CD1c-positive myeloid dendritic cell (primary cell): ENCODE measurements around the gene TPX2.
A peak's percentile ranks its signal among the peaks of the same experiment; 100 is the strongest.
"Not testable (repeated sequence)": the region's sequence is repeated elsewhere in the genome, so short reads cannot be mapped to it uniquely, and the experiment has no call there.

Source experiments
- DNase-seq: peaks from one replicate; pipeline ENCODE4 v3.0.0-alpha.2; 2016; ENCODE audit errors: extremely low spot score

TPX2 gene

DNA sequence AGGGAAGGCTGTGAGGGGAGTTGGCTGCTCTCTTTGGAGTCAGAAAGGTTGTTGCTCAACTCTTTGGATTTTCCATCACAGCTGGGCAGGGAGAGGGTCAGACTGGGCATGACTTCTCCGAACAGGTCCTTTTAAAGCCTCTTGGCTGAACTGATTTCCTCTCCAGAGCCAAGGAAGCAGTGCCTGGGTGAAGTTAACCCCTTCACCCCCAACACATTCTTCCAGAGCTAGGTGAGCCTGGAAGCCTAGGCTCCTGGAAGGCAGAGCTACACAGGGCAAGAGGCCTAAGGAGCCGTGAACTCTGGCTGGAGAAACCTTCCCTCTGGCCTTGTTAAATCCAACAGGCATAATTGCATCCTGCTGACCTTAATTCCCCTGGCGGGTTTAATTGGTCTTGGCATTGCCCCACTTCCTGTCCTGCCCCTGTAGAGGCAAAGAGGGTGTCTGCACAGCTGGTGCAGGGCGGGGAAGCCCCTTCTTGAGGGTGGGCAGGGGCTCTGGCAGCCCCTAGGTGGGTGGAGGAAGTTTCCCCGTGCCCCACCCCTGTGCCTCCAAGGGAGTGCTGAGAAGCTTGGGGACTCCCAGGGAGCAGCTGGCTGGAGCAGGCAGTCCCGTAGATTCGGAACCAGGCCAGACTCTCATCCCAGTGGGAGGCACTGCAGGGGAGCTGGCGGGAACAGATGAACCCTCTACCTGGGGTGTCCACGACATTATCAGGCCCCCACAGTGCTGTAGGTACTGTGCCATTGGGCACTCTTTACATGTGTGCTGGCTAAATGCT lies 76.5 kb downstream of the TPX2 start:
- DNase-seq = no peak

DNA sequence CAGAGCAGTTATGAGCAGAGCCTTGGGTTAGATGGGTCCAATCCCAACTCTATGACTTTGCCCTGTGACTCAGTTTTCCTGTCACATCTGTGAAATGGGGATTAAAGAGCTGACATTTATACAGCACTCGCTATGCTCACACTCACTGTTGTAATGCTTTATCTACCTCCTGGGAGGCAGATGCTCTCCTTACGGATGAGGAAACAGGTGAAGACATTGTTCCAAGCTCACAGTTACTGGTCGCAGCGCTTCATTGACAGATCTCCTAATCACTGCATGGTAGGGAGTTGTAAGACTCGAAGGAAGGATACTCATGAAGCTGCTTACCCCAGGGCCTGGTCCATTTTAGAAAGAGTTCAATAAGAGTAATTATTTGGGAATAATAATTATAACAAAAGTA lies 77.1 kb downstream of the TPX2 start:
- DNase-seq = no peak

DNA sequence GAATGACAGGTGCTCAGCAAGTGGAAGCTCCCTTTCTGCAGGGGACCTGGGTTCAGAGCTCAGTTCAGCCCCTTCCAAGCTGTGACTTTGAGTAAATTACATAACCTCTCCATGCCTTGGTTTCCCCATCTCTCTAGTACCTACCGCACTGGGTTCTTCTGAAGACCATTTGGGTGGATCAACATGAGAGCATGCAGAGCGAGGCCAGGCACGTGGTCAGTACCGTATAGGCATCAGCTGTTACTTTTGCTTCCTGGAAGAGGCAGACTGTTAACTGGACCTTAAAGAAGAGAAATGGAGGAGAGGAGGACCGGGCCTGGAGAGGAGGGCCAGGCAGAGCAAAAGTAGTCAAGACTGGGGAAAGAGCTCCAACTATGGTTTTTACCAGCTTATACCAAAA lies 78.4 kb downstream of the TPX2 start:
- no peak for DNase-seq

DNA sequence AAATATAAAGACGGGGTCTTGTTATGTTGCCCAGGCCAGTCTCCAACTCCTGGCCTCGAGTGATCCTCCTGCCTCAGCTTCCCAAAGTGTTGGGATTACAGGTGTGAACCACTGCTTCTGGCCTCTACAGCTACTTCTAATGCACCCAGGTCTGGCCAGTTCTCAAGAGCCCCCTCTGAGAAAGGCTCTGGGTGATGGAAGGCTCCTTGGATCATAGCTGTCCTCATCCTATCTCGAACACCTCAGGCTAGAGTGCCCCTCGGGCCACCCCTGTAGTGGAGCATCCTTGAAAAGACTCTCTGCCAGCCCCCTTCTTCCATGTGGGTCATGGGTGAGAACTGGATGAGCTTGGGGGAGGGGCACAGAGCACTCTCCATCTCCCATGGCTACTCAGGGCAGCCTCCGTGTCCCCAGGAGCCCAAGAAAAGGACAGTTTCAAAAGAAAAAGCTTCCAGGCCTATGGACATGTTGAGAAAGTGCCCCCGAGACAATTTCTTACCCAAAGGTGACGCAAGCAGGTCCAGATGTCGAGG lies 79.4 kb downstream of the TPX2 start:
- no peak for DNase-seq

DNA sequence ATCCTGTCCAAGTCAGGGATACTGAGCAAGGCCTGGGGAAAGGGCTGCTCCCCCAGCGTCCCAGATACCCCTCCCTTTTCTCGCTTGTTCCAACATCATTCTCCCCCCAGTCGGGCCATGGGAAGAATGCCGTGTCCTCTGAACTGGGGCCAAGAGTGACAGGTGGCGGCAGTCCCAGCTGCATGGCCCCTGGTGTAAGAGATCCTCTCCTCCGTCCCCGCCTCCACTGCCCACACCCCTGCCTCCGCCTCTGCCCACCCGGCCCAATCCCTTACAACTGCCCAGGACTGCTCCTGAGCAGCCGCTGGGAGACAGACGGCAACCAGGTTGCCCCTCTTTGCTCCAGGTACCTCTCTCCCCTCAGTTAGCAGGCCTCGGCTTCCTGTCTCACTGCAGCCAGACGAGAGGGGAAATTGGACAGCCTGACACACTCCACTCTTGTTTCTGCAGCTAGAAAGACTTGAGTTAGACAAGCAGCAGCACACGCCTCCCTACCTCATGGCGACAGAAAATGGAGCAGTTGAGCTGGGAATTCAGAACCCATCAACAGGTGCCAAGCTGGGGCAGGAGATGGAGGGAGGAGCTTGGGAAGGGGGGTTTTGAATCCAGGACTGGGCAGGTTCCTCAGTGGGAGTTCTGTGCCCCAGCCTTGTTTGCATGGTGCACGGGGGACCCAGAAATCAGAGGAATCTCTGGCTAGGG lies 80.1 kb downstream of the TPX2 start, which contains the start of gene MYLK2:
TSS of gene MYLK2 (plus strand) at position 274 of the 702 bp plus-strand sequence. CDS start at position 499, 225 bp downstream.
- DNase-seq = no peak

DNA sequence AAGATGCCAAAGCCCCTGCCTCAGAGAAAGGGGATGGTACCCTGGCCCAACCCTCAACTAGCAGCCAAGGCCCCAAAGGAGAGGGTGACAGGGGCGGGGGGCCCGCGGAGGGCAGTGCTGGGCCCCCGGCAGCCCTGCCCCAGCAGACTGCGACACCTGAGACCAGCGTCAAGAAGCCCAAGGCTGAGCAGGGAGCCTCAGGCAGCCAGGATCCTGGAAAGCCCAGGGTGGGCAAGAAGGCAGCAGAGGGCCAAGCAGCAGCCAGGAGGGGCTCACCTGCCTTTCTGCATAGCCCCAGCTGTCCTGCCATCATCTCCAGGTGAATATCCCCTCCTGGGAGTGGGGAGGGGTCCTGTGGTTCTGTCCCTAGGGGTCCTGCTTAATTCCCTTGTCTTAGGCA lies 81.1 kb downstream of the TPX2 start:
- no peak for DNase-seq

DNA sequence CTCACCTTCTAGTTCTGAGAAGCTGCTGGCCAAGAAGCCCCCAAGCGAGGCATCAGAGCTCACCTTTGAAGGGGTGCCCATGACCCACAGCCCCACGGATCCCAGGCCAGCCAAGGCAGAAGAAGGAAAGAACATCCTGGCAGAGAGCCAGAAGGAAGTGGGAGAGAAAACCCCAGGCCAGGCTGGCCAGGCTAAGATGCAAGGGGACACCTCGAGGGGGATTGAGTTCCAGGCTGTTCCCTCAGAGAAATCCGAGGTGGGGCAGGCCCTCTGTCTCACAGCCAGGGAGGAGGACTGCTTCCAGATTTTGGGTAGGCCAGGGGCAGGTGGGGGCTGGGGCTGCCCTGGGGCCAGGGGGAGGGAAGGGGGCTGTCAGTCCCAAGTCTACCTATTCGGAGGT lies 82.3 kb downstream of the TPX2 start:
- DNase-seq = no peak

DNA sequence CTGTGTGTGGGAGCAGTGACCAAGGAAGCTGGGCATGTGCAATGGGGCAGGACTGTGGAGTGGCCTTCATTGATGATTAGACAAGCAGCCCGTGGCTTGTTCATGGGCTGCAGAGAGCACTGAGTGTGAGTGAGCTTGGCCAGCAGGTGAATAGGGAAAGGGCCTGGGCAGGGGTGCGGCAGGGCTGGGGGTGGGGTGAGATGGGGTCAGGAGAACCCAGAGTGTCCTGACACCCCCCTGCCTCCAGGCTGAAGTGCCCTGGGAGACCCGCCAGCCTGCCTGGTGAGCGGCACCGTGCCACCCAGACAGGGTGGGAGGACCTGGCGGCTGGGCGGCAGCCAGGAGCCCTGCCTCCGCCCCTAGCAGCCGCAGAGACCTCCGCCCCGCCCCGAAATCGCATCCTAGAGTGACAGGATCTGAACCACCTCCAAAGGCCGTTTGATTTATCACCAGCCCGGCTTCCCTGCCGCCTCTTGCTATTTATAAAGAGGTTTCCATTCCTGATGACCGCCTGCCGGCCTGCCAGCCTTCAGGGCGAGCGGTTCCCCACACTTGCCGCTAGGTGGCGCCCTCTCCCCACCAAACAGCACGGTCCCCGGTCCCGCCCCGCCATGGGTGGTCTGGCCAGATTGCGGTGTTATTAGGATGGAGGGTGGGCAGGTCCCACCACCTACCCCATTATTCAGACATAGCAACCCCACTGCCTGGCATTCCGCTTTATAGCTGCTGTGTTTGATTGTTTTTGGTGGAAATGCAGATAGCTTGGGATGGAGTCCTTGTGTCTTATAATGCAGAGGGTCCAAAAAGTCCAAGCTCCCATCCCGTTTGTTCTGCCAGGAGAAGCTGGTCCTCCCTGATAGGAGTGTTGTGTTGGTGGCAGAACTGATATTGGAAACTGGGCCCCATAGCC lies 83.6 kb downstream of the TPX2 start:
- DNase-seq = peak; percentile 80

DNA sequence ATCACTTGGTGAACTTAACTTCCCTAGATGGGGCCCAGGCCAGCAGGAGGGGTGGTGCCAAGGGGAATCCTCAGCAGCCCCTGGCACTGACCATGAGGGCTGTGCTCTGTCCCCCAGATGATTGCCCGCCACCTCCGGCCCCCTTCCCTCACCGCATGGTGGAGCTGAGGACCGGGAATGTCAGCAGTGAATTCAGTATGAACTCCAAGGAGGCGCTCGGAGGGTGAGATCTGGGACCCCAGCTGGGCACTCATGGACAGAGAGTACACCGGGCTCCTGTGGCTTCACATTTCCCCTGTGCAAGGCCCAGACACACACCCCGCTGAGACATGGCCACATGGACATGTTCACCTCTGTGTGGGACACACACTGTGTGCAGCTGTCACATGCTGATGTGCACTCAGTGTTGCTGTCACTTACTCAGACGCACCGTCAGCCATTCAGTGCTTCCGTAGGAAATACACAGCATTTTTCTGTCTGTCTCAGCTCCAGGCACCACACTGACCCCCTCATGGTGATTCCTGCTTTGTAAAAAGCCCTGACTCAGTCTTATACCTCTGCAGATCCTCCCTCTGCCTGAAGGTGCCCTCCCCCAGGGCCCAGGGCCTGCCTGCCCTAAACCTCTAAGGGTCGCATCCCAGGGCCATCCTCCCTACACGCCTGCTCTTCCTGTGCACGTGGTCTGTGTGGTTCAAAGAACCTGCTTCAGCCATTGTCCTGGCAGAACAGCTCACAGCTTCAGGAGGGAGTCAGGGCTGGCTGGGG lies 84.5 kb downstream of the TPX2 start:
- no peak for DNase-seq

DNA sequence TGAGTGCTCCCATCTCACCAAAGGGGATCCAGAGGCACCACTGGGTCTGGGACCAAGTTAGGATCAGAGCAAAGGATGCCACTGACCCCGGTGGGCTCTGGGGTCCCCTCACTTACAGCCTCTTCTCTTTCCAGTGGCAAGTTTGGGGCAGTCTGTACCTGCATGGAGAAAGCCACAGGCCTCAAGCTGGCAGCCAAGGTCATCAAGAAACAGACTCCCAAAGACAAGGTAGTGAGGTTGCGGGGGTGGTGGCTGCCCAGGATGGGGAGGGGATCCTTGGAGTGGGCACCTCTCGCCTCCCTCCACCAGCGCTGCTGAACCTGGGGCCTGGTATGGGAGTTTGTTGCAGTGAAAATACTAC lies 85.0 kb downstream of the TPX2 start:
- no peak for DNase-seq

DNA sequence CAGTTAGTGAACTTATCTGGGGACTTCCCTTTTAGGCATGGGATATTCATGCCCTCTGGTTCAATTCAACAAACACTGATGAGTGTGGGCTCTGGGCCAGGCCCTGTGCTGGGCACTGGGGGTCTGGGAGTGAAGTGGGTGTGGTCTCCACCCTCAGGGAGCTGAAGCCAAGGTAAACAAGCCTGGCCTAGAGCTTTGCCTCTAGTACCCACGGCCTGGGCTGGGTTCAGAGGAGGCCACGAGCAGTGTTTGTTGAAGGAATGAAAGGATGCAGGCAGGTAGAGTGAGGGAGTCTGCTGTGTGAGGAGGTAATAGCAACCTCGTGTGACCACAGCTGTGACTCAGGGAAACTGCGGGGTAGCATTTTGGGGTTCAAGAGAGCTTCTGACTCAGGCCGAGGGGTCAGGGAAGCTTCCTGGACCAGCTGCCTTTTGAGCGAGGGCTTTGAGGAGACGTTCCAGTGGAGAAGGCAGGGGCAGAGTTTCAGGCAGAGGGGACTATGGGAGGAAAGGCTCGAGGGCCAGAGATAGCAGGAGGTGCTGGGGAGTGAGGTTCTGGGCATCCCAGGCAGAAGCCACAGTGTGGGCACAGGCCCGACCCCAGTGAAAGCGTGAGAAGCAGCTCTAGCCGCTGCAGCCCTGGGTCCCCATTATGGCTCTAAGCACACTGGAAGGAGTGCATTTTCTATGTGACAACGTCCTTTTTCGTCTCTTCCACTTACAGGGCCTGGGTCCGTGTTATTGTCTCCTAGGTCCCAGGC lies 85.6 kb downstream of the TPX2 start:
- DNase-seq = no peak

DNA sequence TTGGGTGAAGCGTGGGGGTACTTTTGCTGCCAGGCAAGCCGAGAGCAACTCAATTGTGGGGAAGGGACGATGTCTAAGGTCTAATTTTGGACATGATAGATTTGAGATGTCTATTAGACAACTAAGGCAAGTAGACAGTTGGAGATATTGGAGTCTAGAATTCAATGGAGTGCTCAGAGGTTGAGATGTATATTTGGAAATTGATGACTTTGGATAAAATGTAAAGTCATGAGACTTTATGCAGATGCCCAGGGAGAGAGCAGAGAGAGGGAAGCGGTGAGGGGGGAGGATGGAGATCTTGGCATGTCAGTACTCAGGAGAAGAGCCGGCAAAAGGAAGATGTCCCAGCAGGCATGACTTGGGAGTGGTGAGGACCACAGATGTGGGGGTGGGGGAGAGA lies 87.0 kb downstream of the TPX2 start:
- DNase-seq = no peak

DNA sequence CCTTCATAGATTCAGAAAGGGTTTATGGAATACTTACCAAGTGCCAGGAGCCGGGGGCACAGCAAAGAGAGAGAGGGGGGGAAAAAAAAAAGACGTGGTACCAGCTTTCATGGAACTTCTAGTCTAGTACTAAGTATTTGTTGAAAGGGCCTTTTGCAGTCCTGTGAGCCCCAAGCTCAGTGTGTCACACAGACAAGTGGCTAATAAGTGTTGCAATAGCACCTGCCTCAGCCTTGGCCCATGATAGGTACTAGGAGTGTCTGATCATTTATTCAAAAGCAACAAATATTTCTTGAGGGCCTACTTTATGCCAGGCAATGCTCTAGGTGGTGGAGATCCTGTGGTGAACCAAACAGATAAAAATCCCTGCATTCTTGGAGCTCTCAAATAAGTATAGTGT lies 88.0 kb downstream of the TPX2 start:
- DNase-seq = no peak

DNA sequence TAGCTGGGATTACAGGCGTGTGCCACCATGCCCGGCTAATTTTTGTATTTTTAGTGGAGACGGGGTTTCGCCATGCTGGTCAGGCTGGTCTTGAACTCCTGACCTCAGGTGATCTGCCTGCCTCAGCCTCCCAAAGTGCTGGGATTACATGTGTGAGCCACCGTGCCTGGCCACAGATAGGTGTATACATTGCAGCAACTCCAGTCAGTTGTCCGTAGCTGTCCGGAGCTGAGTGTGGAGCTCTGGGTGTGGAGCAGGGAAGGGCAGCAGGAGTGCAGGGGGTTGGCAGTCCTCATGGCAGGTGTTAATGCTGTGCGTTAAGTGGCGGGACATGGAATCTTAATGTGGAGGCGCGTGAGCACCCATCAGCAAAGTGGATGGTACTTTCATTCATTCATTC lies 88.9 kb downstream of the TPX2 start:
- DNase-seq = not testable (repeated sequence)

DNA sequence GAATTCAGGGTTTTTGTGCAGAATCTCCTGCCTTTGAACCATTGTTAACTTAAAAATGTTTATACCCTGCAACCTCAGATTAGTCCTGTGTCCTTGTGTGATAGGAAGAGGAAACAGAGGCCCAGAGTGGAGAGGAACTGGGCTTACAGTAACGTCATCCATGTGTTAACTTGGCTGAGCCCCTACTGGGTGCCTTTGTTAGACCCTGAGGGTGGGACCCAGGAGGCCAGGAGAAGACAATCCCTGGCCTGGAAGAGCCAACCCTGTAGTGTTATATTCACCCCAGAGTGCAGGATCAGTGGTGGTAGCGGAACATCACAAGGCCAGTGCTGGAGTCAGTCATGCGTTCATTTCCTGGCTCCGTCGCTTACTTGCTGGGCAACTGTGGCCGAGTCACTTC lies 90.6 kb downstream of the TPX2 start:
- DNase-seq = no peak

DNA sequence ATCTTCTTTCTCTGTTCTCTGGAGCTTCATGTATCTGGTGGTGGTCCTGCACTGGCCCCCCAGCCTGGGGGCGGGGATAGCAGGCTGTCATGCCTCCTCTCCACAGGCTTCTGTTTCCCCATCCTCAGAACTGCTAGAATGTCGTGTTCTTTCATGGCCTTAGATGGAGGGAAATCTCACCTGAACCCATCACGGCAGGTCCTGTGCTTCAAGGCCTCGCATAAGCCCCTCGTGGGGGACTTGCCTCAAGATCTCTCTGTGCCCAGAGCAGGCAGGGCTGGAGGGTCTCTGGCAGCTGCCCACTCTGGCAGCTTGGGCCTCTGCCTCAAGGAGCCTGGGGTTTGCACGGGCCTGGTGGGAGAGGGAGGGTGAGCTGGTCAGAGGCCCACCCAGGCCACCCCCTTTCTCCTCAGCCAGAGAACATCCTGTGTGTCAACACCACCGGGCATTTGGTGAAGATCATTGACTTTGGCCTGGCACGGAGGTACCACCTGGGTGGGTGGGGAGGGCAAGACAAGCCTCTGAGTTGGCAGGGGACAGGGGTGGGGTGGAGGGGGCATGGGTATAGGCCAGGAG lies 91.4 kb downstream of the TPX2 start:
- no peak for DNase-seq

DNA sequence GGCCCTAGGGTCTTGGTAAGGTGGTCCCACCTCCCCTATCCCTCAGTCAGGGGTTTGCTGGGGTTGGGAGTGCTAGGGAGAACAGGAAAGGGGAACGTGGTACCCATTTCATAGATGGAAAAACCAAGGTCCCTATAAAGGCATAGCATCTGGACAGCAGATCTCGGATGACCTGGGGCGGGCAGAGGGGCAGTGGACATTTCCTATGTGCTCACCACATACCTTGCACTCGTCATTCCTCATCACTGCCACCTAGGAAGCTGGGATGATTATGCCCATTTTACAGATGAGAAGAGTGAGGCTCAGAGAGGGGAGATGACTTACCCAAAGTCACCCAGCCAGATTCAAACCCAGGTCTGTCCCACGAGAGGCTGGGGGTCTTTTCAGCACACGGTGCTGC lies 92.1 kb downstream of the TPX2 start:
- DNase-seq = no peak

DNA sequence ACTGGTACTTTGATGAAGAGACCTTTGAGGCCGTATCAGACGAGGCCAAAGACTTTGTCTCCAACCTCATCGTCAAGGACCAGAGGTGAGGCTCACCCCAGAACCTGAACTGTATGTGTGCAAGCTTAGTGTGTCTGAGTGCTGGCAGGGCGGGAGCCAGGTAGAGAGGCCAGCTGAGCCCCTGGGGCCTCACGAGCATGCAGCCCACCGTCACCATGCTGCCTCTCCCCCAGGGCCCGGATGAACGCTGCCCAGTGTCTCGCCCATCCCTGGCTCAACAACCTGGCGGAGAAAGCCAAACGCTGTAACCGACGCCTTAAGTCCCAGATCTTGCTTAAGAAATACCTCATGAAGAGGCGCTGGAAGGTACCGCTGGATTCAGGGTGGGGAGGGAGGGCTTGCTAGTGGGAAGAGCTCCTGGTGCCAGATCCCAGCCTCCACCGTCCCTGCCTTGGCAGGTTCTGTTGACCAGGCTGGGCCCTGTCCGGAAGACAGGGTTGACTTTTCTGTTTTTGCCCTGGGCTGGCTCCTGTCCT lies 92.7 kb downstream of the TPX2 start:
- no peak for DNase-seq

DNA sequence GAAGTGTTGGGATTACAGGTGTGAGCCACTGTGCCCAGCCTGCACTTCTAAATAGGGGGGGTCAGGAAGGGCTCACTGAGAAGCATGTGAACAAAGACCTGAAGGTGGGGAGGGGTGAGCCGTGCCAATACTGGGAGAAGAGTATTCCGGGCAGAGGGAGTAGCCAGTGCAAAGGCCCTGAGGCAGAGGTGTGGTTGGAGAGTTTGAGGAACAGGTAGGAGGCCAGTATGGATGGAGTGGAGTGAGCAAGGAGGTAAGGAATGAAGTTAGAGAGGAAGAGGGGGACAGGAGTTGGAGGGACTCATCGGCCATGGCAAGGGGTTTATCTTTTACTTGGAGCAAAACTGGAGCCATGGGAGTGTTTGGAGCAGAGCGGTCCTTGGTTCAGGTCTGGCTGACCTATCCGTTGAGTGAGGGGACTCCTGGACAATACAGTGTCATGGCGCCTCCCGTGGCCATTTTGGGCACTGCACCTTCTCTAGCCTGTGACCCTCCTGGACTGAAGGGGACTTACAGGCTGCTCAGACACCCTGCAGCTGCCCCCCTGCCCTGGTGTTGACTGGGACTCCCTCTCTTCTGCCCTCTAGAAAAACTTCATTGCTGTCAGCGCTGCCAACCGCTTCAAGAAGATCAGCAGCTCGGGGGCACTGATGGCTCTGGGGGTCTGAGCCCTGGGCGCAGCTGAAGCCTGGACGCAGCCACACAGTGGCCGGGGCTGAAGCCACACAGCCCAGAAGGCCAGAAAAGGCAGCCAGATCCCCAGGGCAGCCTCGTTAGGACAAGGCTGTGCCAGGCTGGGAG lies 94.2 kb downstream of the TPX2 start:
- peak; percentile 67 for DNase-seq
